ENCODE results near the gene DDIT4.
"Not testable (repeated sequence)": the region's sequence is repeated elsewhere in the genome, so short reads cannot be mapped to it uniquely, and the experiment has no call there.

Gene DDIT4

GRCh38 chr10:72273410-72274212, at the start of gene DDIT4:
Gene DDIT4, plus strand, starts transcription at chr10:72273924. Its CDS starts 293 bp downstream, at chr10:72274217.
- DNase-seq: peak; percentile 97

- DNase-seq: not testable (repeated sequence)
Observed at GRCh38 chr10:72224191-72224590, 49.5 kb upstream of the DDIT4 start.

GRCh38 chr10:72226418-72227027, 47.2 kb upstream of the DDIT4 start:
- no peak for DNase-seq

- no peak for DNase-seq
Observed at GRCh38 chr10:72227826-72228225, 45.9 kb upstream of the DDIT4 start.

GRCh38 chr10:72228318-72228751, 45.4 kb upstream of the DDIT4 start:
- DNase-seq: peak; percentile 80

GRCh38 chr10:72229261-72230251, 44.2 kb upstream of the DDIT4 start:
- peak; percentile 87 for DNase-seq

GRCh38 chr10:72233621-72234020, 40.1 kb upstream of the DDIT4 start:
- DNase-seq: no peak

GRCh38 chr10:72234560-72235095, 39.1 kb upstream of the DDIT4 start:
- no peak for DNase-seq

- DNase-seq: no peak
Observed at GRCh38 chr10:72235544-72236279, 38.0 kb upstream of the DDIT4 start.

GRCh38 chr10:72238392-72239175, 35.1 kb upstream of the DDIT4 start:
- no peak for DNase-seq

GRCh38 chr10:72239409-72239808, 34.3 kb upstream of the DDIT4 start:
- DNase-seq: no peak

GRCh38 chr10:72240371-72240770, 33.4 kb upstream of the DDIT4 start:
- no peak for DNase-seq

- DNase-seq: no peak
Observed at GRCh38 chr10:72241691-72242252, 32.0 kb upstream of the DDIT4 start.

GRCh38 chr10:72242675-72243074, 31.0 kb upstream of the DDIT4 start:
- DNase-seq: no peak

GRCh38 chr10:72243822-72244437, 29.8 kb upstream of the DDIT4 start:
- no peak for DNase-seq

GRCh38 chr10:72244573-72245038, 29.1 kb upstream of the DDIT4 start:
- no peak for DNase-seq

- DNase-seq: no peak
Observed at GRCh38 chr10:72245949-72246525, 27.7 kb upstream of the DDIT4 start.

- DNase-seq: peak; percentile 10
Observed at GRCh38 chr10:72248468-72249151, 25.1 kb upstream of the DDIT4 start.

- not testable (repeated sequence) for DNase-seq
Observed at GRCh38 chr10:72249176-72249862, 24.4 kb upstream of the DDIT4 start.

All from NCI-H345 (cell line).